HTERT RPE-1 (cell line): ENCODE data around the gene LRRC74A.

Experiments used
- in situ Hi-C: fragments of 300-500 bp; cut with MboI; formaldehyde crosslinking; loops from 4 replicates; pipeline ENCODE4 v1.14.3; 2020; ENCODE audit warnings: low sequenced_read_pairs

LRRC74A gene

GRCh38 chr14:76808990-76809389, 17.2 kb upstream of the LRRC74A start:
- in situ Hi-C loops = no loop called here

GRCh38 chr14:76810525-76810924, 15.7 kb upstream of the LRRC74A start:
- in situ Hi-C loops = no loop called here

GRCh38 chr14:76810953-76811400, 15.2 kb upstream of the LRRC74A start:
- in situ Hi-C loops = no loop called here

GRCh38 chr14:76811561-76811960, 14.6 kb upstream of the LRRC74A start:
- in situ Hi-C loops = no loop called here

GRCh38 chr14:76812093-76812421, 14.2 kb upstream of the LRRC74A start:
- in situ Hi-C loops = no loop called here

GRCh38 chr14:76812422-76813383, 13.5 kb upstream of the LRRC74A start, which contains the start of gene ANGEL1:
TSS of gene ANGEL1 (minus strand) at chr14:76812882. CDS start at chr14:76812827, 55 bp downstream.
- in situ Hi-C loops = no loop called here

- in situ Hi-C loops = no loop called here
Measured at GRCh38 chr14:76814726-76815645, 11.2 kb upstream of the LRRC74A start.

- in situ Hi-C loops = no loop called here
Measured at GRCh38 chr14:76820700-76821099, 5.5 kb upstream of the LRRC74A start.

GRCh38 chr14:76827696-76828296, 1.6 kb downstream of the LRRC74A start:
- in situ Hi-C loops = no loop called here

GRCh38 chr14:76828339-76829012, 2.3 kb downstream of the LRRC74A start:
- in situ Hi-C loops = no loop called here

GRCh38 chr14:76829013-76829365, 2.8 kb downstream of the LRRC74A start:
- in situ Hi-C loops = no loop called here

- in situ Hi-C loops = no loop called here
Measured at GRCh38 chr14:76829650-76830421, 3.6 kb downstream of the LRRC74A start.

GRCh38 chr14:76830556-76830955, 4.3 kb downstream of the LRRC74A start:
- in situ Hi-C loops = no loop called here

GRCh38 chr14:76832503-76832988, 6.3 kb downstream of the LRRC74A start:
- in situ Hi-C loops = no loop called here

GRCh38 chr14:76833011-76833410, 6.8 kb downstream of the LRRC74A start:
- in situ Hi-C loops = no loop called here

- in situ Hi-C loops = no loop called here
Measured at GRCh38 chr14:76834241-76834661, 8.0 kb downstream of the LRRC74A start.

GRCh38 chr14:76836029-76836630, 9.9 kb downstream of the LRRC74A start:
- in situ Hi-C loops = no loop called here

GRCh38 chr14:76837524-76837923, 11.3 kb downstream of the LRRC74A start:
- in situ Hi-C loops = no loop called here

GRCh38 chr14:76842414-76842813, 16.2 kb downstream of the LRRC74A start:
- in situ Hi-C loops = no loop called here
